ENCODE results near the gene FAT1.
"Not testable (repeated sequence)": the region's sequence is repeated elsewhere in the genome, so short reads cannot be mapped to it uniquely, and the experiment has no call there.

FAT1 gene

GRCh38 chr4:186758929-186759682, 35.5 kb upstream of the FAT1 start:
- no peak overlapping the region for H3K4me3 ChIP-seq (replicated peaks; ENCODE audit: low read depth, low read length)
- TF ChIP-seq CTCF (IDR thresholded peaks at IDR 0.05; ENCODE audit: low read length, missing control alignments) = no peak
- DNase-seq (ENCODE audit: low read depth) = no peak

- H3K4me3 ChIP-seq (replicated peaks; ENCODE audit: low read depth, low read length) = no peak overlapping the region
- no peak for TF ChIP-seq CTCF (IDR thresholded peaks at IDR 0.05; ENCODE audit: low read length, missing control alignments)
- no peak for DNase-seq (ENCODE audit: low read depth)
Observed at GRCh38 chr4:186757696-186758355, 34.2 kb upstream of the FAT1 start.

GRCh38 chr4:186756550-186756949, 32.9 kb upstream of the FAT1 start:
- H3K4me3 ChIP-seq (replicated peaks; ENCODE audit: low read depth, low read length); DNase-seq (ENCODE audit: low read depth): not testable (repeated sequence)

GRCh38 chr4:186755550-186756519, 32.2 kb upstream of the FAT1 start:
- no peak for TF ChIP-seq CTCF (IDR thresholded peaks at IDR 0.05; ENCODE audit: low read length, missing control alignments)
- no peak for DNase-seq (ENCODE audit: low read depth)
- H3K4me3 ChIP-seq (replicated peaks; ENCODE audit: low read depth, low read length) = no peak overlapping the region

- no peak for TF ChIP-seq CTCF (IDR thresholded peaks at IDR 0.05; ENCODE audit: low read length, missing control alignments)
- H3K4me3 ChIP-seq (replicated peaks; ENCODE audit: low read depth, low read length) = no peak overlapping the region
- no peak for DNase-seq (ENCODE audit: low read depth)
Observed at GRCh38 chr4:186754976-186755375, 31.3 kb upstream of the FAT1 start.

- no peak overlapping the region for H3K4me3 ChIP-seq (replicated peaks; ENCODE audit: low read depth, low read length)
- TF ChIP-seq CTCF (IDR thresholded peaks at IDR 0.05; ENCODE audit: low read length, missing control alignments) = no peak
- no peak for DNase-seq (ENCODE audit: low read depth)
Observed at GRCh38 chr4:186752325-186752724, 28.7 kb upstream of the FAT1 start.

Data from fibroblast of pulmonary artery (primary cell).